IMR-90 (cell line): ENCODE results near the gene KCTD16. TPM values are rescaled to one million over a fixed set of nuclear protein-coding genes. Genes with fewer than 3 reads are reported as not detected.

Source experiments
- ATAC-seq: fragments of 200-7000 bp; cut with Tn5 transposase; 2 replicates; pipeline ENCODE4 v1.9.1; 2020; ENCODE audit warnings: low read depth, mild to moderate bottlenecking, moderate library complexity
- BruUV-seq: library from RNA; stranded (reverse); fragments of 400-500 nt; replicated peaks from 2 replicates; lab custom pipeline; 2021; lab: Mats Ljungman, UMichigan
- CTCF ChIA-PET: fragments of 300-600 bp; formaldehyde crosslinking; extraction: SDS; loops from one replicate; lab custom pipeline; 2021; ENCODE audit warnings: antibody characterized with exemption; lab: Yijun Ruan, JAX
- POLR2A ChIA-PET: fragments of 300-600 bp; sonication (Branson Sonifier 250); formaldehyde crosslinking; loops from one replicate; lab custom pipeline; 2022; ENCODE audit warnings: antibody characterized with exemption; ENCODE audit not compliant: unreplicated experiment; lab: Charles Lee
- DNase-seq: peaks from one replicate; pipeline ENCODE4 v3.0.0; 2013
- H2AFZ ChIP-seq: replicated peaks from 2 replicates; pipeline ENCODE3; 2013; ENCODE audit warnings: low read length, mild to moderate bottlenecking; ENCODE audit not compliant: poor library complexity
- H2AK5ac ChIP-seq: 2 replicates; pipeline ENCODE4 v1.6.1; 2013; ENCODE audit warnings: low read depth, low read length, inconsistent platforms
- H2AK9ac ChIP-seq: replicated peaks from 2 replicates; pipeline ENCODE3; 2013; ENCODE audit warnings: mild to moderate bottlenecking, low read depth, low read length, moderate library complexity; ENCODE audit not compliant: poor library complexity
- H2BK120ac ChIP-seq: 2 replicates; pipeline ENCODE4 v1.6.1; 2013; ENCODE audit warnings: low read depth, low read length, inconsistent platforms
- H2BK15ac ChIP-seq: 3 replicates; pipeline ENCODE4 v1.6.1; 2013; ENCODE audit warnings: low read depth, low read length, inconsistent platforms
- H2BK20ac ChIP-seq: 2 replicates; pipeline ENCODE4 v1.6.1; 2013; ENCODE audit warnings: low read depth, mild to moderate bottlenecking, inconsistent platforms, low read length, moderate library complexity
- H2BK5ac ChIP-seq: 2 replicates; pipeline ENCODE4 v1.6.1; 2013; ENCODE audit warnings: mild to moderate bottlenecking, low read depth, low read length, inconsistent platforms; ENCODE audit not compliant: poor library complexity, severe bottlenecking
- H3K14ac ChIP-seq: replicated peaks from 2 replicates; pipeline ENCODE4 v1.6.1; 2013; ENCODE audit warnings: low read depth, low read length, inconsistent platforms
- H3K18ac ChIP-seq: 2 replicates; pipeline ENCODE4 v1.6.1; 2013; ENCODE audit warnings: low read depth, low read length, control low read depth
- H3K23ac ChIP-seq: 2 replicates; pipeline ENCODE4 v1.6.1; 2013; ENCODE audit warnings: low read depth, low read length, inconsistent platforms
- H3K27ac ChIP-seq: 2 replicates; pipeline ENCODE4 v1.5.1; 2013; ENCODE audit warnings: mild to moderate bottlenecking, control low read depth, low read length; ENCODE audit not compliant: insufficient read depth
- H3K27me3 ChIP-seq: 2 replicates; pipeline ENCODE4 v1.6.1; 2013; ENCODE audit warnings: low read length; ENCODE audit not compliant: control insufficient read depth, insufficient read depth
- H3K36me3 ChIP-seq: 2 replicates; pipeline ENCODE4 v1.6.1; 2013; ENCODE audit warnings: low read length, mixed read lengths; ENCODE audit not compliant: control insufficient read depth, insufficient read depth
- H3K4ac ChIP-seq: 2 replicates; pipeline ENCODE4 v1.6.1; 2013; ENCODE audit warnings: low read depth, low read length, inconsistent platforms
- H3K4me1 ChIP-seq: 2 replicates; pipeline ENCODE4 v1.6.1; 2013; ENCODE audit warnings: low read length, mixed read lengths; ENCODE audit not compliant: control insufficient read depth, insufficient read depth
- H3K4me2 ChIP-seq: 2 replicates; pipeline ENCODE4 v1.6.1; 2013; ENCODE audit warnings: low read depth, mild to moderate bottlenecking, control low read depth, low read length, moderate library complexity
- H3K4me3 ChIP-seq: 2 replicates; pipeline ENCODE4 v1.5.1; 2013; ENCODE audit warnings: low read depth, mild to moderate bottlenecking, control low read depth, low read length, moderate library complexity; ENCODE audit not compliant: insufficient read depth
- H3K56ac ChIP-seq: 2 replicates; pipeline ENCODE4 v1.6.1; 2013; ENCODE audit warnings: low read length, inconsistent platforms; ENCODE audit not compliant: insufficient read depth; ENCODE audit errors: extremely low read depth
- H3K79me1 ChIP-seq, 2 experiments: 2 replicates each; pipeline ENCODE4 v1.6.1; 2013; ENCODE audit warnings: low read length in 2 of 2, inconsistent platforms in 1 of 2, low read depth in 1 of 2
- H3K9ac ChIP-seq: 2 replicates; pipeline ENCODE4 v1.6.1; 2013; ENCODE audit warnings: low read depth, low read length, control low read depth
- H3K9me1 ChIP-seq: 2 replicates; pipeline ENCODE4 v1.6.1; 2013; ENCODE audit warnings: low read length, inconsistent platforms; ENCODE audit not compliant: insufficient read depth
- H3K9me3 ChIP-seq: 2 replicates; pipeline ENCODE4 v1.6.1; 2013; ENCODE audit warnings: low read length; ENCODE audit not compliant: control insufficient read depth, insufficient read depth
- H4K20me1 ChIP-seq: 2 replicates; pipeline ENCODE4 v1.6.1; 2013; ENCODE audit warnings: low read length, inconsistent platforms; ENCODE audit not compliant: insufficient read depth
- H4K5ac ChIP-seq: 2 replicates; pipeline ENCODE4 v1.6.1; 2013; ENCODE audit warnings: mild to moderate bottlenecking, low read depth, low read length, control low read depth
- H4K8ac ChIP-seq, 2 experiments: 2 replicates each; pipeline ENCODE4 v1.6.1; 2013; ENCODE audit warnings: low read depth in 2 of 2, low read length in 2 of 2, control low read depth in 1 of 2, inconsistent platforms in 1 of 2
- H4K91ac ChIP-seq: 2 replicates; pipeline ENCODE4 v1.6.1; 2013; ENCODE audit warnings: low read depth, low read length, inconsistent platforms; ENCODE audit not compliant: insufficient read depth
- CTCF ChIP-seq: conservative IDR thresholded peaks from 2 replicates; pipeline ENCODE4 v1.5.1; 2012; ENCODE audit warnings: mild to moderate bottlenecking, low read depth, low read length, improper control_type of control experiment
- ELK1 ChIP-seq: fragments of 150-350 bp; IDR thresholded peaks from 2 replicates; pipeline ENCODE4 v1.6.1; 2016; ENCODE audit warnings: low read depth, mild to moderate bottlenecking, low read length, moderate library complexity, borderline replicate concordance
- FOS ChIP-seq: fragments of 150-350 bp; IDR thresholded peaks from 2 replicates; pipeline ENCODE4 v1.6.1; 2016; ENCODE audit warnings: low read depth, low read length
- MAFK ChIP-seq: IDR thresholded peaks from 2 replicates; pipeline ENCODE4 v1.6.1; 2012; ENCODE audit warnings: low read depth, low read length, improper control_type of control experiment
- MXI1 ChIP-seq: IDR thresholded peaks from 2 replicates; pipeline ENCODE4 v1.6.1; 2012; ENCODE audit warnings: low read depth, mild to moderate bottlenecking, low read length, moderate library complexity, borderline replicate concordance
- NFE2L2 ChIP-seq: fragments of 150-350 bp; IDR thresholded peaks from 2 replicates; pipeline ENCODE4 v1.6.1; 2016; ENCODE audit warnings: low read depth, mild to moderate bottlenecking, low read length
- POLR2A ChIP-seq: IDR thresholded peaks from 2 replicates; pipeline ENCODE4 v1.6.1; 2012; ENCODE audit warnings: mild to moderate bottlenecking, low read depth, low read length
- RAD21 ChIP-seq: IDR thresholded peaks from 2 replicates; pipeline ENCODE4 v1.6.1; 2012; ENCODE audit warnings: low read length, improper control_type of control experiment
- RCOR1 ChIP-seq: IDR thresholded peaks from 2 replicates; pipeline ENCODE4 v1.6.1; 2012; ENCODE audit warnings: mild to moderate bottlenecking, low read length, improper control_type of control experiment; ENCODE audit not compliant: insufficient replicate concordance
- RFX5 ChIP-seq: IDR thresholded peaks from 2 replicates; pipeline ENCODE4 v1.8.0; 2012; ENCODE audit warnings: low read depth, mild to moderate bottlenecking, low read length, moderate library complexity
- SMC3 ChIP-seq: fragments of 150-350 bp; IDR thresholded peaks from 2 replicates; pipeline ENCODE4 v1.6.1; 2016; ENCODE audit warnings: low read depth, mild to moderate bottlenecking, antibody characterized with exemption, low read length, moderate library complexity
- USF2 ChIP-seq: fragments of 150-350 bp; IDR thresholded peaks from 2 replicates; pipeline ENCODE4 v1.6.1; 2017; ENCODE audit warnings: mild to moderate bottlenecking, antibody characterized with exemption, low read length, low read depth
- WGBS, 2 experiments: methylation state at CpG; one replicate each; pipeline versions ENCODE4 v1.1.5 to v1.1.7; 2013; ENCODE audit warnings: missing lambda C conversion rate in 2 of 2; ENCODE audit not compliant: insufficient read length in 1 of 2; ENCODE audit errors: extremely low coverage in 2 of 2; 5-methylcytosine and 5-hydroxymethylcytosine counted together
- dilution Hi-C: fragments of 300-500 bp; cut with HindIII; formaldehyde crosslinking; loops from one replicate; pipeline ENCODE4 v1.14.3; 2018; ENCODE audit warnings: low sequenced_read_pairs; ENCODE audit not compliant: unreplicated experiment
- in situ Hi-C: fragments of 300-500 bp; cut with MboI; formaldehyde crosslinking; loops from 3 replicates; pipeline ENCODE4 v1.14.3; 2019; ENCODE audit warnings: low sequenced_read_pairs, inconsistent platforms, mixed read lengths
- intact Hi-C: fragments of 100-400 bp; cut with micrococcal nuclease; formaldehyde crosslinking; loops from 2 replicates; pipeline ENCODE4 v1.10.0; 2022
- polyA plus RNA-seq, 3 experiments: library from polyadenylated mRNA; depleted of rRNA; stranded (reverse); fragments of >200 nt; gene quantifications; 2 replicates each; pipeline ENCODE4 v1.2.3, GENCODE V29; 2012; ENCODE audit warnings: low replicate concordance in 1 of 3
- total RNA-seq: library from RNA; depleted of rRNA; stranded (reverse); fragments of >200 nt; gene quantifications from 2 replicates; pipeline ENCODE4 v1.2.3, GENCODE V29; 2012

The KCTD16 gene
- total and polyA plus RNA-seq, 2 of the 4 experiments (the other 2 are of a cell fraction) = 0.43 to 1.1 TPM

GRCh38 chr5:144462577-144462976 lies 291.9 kb downstream of the KCTD16 start:
- ATAC-seq = no peak
- intact Hi-C loops = loop anchor here (10.0 kb wide), 1 partner anchor 1362 kb away; no protein-coding TSS in a partner anchor
- WGBS, 2 experiments = no CpG with 5 or more reads among the region's 2 CpGs

More at GRCh38 chr5:144462577-144462976, 291.9 kb downstream of the KCTD16 start:
- Histone ChIP-seq H4K91ac (no peak overlapping the region), H3K27me3 (no peaks in the 10 kb centered on the region; the same call in 1 of the 2 replicates), H3K9ac (no peak overlapping the region), H3K79me1 (no peaks in the 10 kb centered on the region), H2BK120ac (no peak overlapping the region), H4K20me1 (no peaks in the 10 kb centered on the region), H3K4me1 (no peaks in the 10 kb centered on the region), H2AK5ac (no peak overlapping the region), H3K9me1 (no peaks in the 10 kb centered on the region), H4K8ac (no peak overlapping the region), H3K23ac (no peak overlapping the region), H4K5ac (no peak overlapping the region), H2BK15ac (no peak overlapping the region), H3K4ac (no peak overlapping the region), H3K18ac (no peak overlapping the region), H3K4me2 (no peak overlapping the region), H3K36me3 (no peaks in the 10 kb centered on the region), H2AFZ (no peak overlapping the region), H3K56ac (no peak overlapping the region), H2BK5ac (no peak overlapping the region), H3K14ac (no peak overlapping the region), H2BK20ac (no peak overlapping the region), H3K9me3 (no peaks in the 10 kb centered on the region), H2AK9ac (no peak overlapping the region), H3K4me3 (no peak overlapping the region), H3K27ac (no peak overlapping the region)
- DNase-seq = no peak
- ChIA-PET POLR2A (interaction anchor here (0.6 kb wide), 1 partner anchor 61 kb away, joined by 3 read pairs; no protein-coding TSS in a partner anchor), CTCF (no interaction called here)
- TF ChIP-seq MAFK (no peak), RFX5 (no peak), POLR2A (no peak), SMC3 (no peak), MXI1 (no peak), NFE2L2 (no peak), ELK1 (no peak), RAD21 (no peak), FOS (no peak), RCOR1 (no peak), USF2 (no peak), CTCF (no peak)
- no TSS peak for BruUV-seq
- in situ Hi-C loops (no loop called here), dilution Hi-C loops (no loop called here)
